ENCODE data around the gene USP34.
"Not testable (repeated sequence)": the region's sequence is repeated elsewhere in the genome, so short reads cannot be mapped to it uniquely, and the experiment has no call there.

Gene USP34

GRCh38 chr2:61463769-61464475, 7.0 kb downstream of the USP34 start:
- no peak for DNase-seq

- DNase-seq: no peak
Observed at GRCh38 chr2:61461404-61461803, 9.5 kb downstream of the USP34 start.

GRCh38 chr2:61460163-61460562, 10.7 kb downstream of the USP34 start:
- DNase-seq: peak; percentile 46

GRCh38 chr2:61456746-61457420, 14.0 kb downstream of the USP34 start:
- no peak for DNase-seq

GRCh38 chr2:61456070-61456745, 14.7 kb downstream of the USP34 start:
- DNase-seq: no peak

GRCh38 chr2:61454972-61455371, 15.9 kb downstream of the USP34 start:
- DNase-seq: not testable (repeated sequence)

GRCh38 chr2:61454383-61454782, 16.5 kb downstream of the USP34 start:
- no peak for DNase-seq

GRCh38 chr2:61452392-61452791, 18.5 kb downstream of the USP34 start:
- DNase-seq: no peak

- DNase-seq: no peak
Observed at GRCh38 chr2:61451178-61451577, 19.7 kb downstream of the USP34 start.

- peak; percentile 61 for DNase-seq
Observed at GRCh38 chr2:61450144-61450543, 20.7 kb downstream of the USP34 start.

GRCh38 chr2:61448229-61448628, 22.7 kb downstream of the USP34 start:
- DNase-seq: no peak

GRCh38 chr2:61446971-61447370, 23.9 kb downstream of the USP34 start:
- DNase-seq: not testable (repeated sequence)

- no peak for DNase-seq
Observed at GRCh38 chr2:61443342-61444041, 27.4 kb downstream of the USP34 start.

- no peak for DNase-seq
Observed at GRCh38 chr2:61439241-61440002, 31.5 kb downstream of the USP34 start.

GRCh38 chr2:61438670-61439069, 32.2 kb downstream of the USP34 start:
- no peak for DNase-seq

GRCh38 chr2:61437170-61437569, 33.7 kb downstream of the USP34 start:
- no peak for DNase-seq

- no peak for DNase-seq
Observed at GRCh38 chr2:61436092-61436491, 34.8 kb downstream of the USP34 start.

GRCh38 chr2:61435291-61435690, 35.6 kb downstream of the USP34 start:
- no peak for DNase-seq

GRCh38 chr2:61434314-61434713, 36.6 kb downstream of the USP34 start:
- DNase-seq: no peak

- no peak for DNase-seq
Observed at GRCh38 chr2:61433606-61434005, 37.3 kb downstream of the USP34 start.

GRCh38 chr2:61432990-61433389, 37.9 kb downstream of the USP34 start:
- no peak for DNase-seq

- DNase-seq: no peak
Observed at GRCh38 chr2:61431345-61431744, 39.5 kb downstream of the USP34 start.
